A673 (cell line): ENCODE results near the gene PARD3.

Experiments used
- EZH2 ChIP-seq: fragments of 200-600 bp; sonication (generic); IDR thresholded peaks from 2 replicates; pipeline ENCODE4 v1.6.1; 2017; ENCODE audit warnings: borderline replicate concordance, low read depth, mild to moderate bottlenecking, mixed read lengths, antibody characterized with exemption, low read length; ENCODE audit not compliant: poor library complexity, severe bottlenecking
- TF ChIP-seq, protein P1 (sequence below): fragments of 300-800, 200-600 bp; sonication (generic); conservative IDR thresholded peaks from 2 replicates; pipeline ENCODE4 v1.5.1; 2017; ENCODE audit warnings: low read depth, mild to moderate bottlenecking, antibody characterized with exemption, low read length, moderate library complexity, mixed read lengths

DNA sequence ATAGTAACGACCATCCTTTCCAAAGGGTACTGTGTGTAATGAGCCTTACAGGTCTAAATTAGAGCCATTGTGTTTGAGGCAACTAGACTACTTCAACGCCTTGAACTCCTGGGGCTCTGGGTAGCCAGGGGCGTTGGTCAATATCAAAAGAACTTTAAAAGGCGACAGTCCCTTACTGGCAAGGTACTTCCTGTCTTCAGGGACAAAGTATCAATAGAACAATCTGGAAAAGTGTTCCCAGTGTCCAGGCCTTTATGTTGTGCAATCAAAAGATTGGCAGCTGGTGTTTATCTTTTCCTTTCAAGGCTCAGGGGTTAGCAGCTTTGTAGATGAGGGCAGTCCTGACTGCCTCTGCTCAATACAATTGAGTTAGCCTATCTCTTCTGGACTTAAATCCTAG is 284.3 kb downstream of the PARD3 start:
- TF ChIP-seq, protein P1, sequence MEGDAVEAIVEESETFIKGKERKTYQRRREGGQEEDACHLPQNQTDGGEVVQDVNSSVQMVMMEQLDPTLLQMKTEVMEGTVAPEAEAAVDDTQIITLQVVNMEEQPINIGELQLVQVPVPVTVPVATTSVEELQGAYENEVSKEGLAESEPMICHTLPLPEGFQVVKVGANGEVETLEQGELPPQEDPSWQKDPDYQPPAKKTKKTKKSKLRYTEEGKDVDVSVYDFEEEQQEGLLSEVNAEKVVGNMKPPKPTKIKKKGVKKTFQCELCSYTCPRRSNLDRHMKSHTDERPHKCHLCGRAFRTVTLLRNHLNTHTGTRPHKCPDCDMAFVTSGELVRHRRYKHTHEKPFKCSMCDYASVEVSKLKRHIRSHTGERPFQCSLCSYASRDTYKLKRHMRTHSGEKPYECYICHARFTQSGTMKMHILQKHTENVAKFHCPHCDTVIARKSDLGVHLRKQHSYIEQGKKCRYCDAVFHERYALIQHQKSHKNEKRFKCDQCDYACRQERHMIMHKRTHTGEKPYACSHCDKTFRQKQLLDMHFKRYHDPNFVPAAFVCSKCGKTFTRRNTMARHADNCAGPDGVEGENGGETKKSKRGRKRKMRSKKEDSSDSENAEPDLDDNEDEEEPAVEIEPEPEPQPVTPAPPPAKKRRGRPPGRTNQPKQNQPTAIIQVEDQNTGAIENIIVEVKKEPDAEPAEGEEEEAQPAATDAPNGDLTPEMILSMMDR = no peak
- no peak for TF ChIP-seq EZH2
